Cardiac septum (tissue), 1 donor: ENCODE data around the gene ENTREP1. TPM values are rescaled to one million over a fixed set of nuclear protein-coding genes. Genes with fewer than 3 reads are reported as not detected.
"Not testable (repeated sequence)": the region's sequence is repeated elsewhere in the genome, so short reads cannot be mapped to it uniquely, and the experiment has no call there.

Experiments used
- DNase-seq: peaks from one replicate; pipeline ENCODE4 v3.0.0-alpha.2; 2020; ENCODE audit warnings: low spot score
- intact Hi-C: fragments of 100-400 bp; cut with DNase I; formaldehyde crosslinking; loops from one replicate; pipeline ENCODE4 v1.14.0; 2022
- long read RNA-seq: library from polyadenylated mRNA; unstranded; transcript quantifications from one replicate; pipeline ENCODE4 v2.0.0, GENCODE V29; 2021
- total RNA-seq: library from RNA; stranded (reverse); fragmentation: NEBNext Ultra II Directional; extraction: Animal tissue kit (Norgen Biotek cat#: 25700); gene quantifications from one replicate; pipeline ENCODE4 v1.2.1, GENCODE V29; 2021
- donor health status: DM: no; HTN: no; CAD: no.

ENTREP1 gene, protein sequence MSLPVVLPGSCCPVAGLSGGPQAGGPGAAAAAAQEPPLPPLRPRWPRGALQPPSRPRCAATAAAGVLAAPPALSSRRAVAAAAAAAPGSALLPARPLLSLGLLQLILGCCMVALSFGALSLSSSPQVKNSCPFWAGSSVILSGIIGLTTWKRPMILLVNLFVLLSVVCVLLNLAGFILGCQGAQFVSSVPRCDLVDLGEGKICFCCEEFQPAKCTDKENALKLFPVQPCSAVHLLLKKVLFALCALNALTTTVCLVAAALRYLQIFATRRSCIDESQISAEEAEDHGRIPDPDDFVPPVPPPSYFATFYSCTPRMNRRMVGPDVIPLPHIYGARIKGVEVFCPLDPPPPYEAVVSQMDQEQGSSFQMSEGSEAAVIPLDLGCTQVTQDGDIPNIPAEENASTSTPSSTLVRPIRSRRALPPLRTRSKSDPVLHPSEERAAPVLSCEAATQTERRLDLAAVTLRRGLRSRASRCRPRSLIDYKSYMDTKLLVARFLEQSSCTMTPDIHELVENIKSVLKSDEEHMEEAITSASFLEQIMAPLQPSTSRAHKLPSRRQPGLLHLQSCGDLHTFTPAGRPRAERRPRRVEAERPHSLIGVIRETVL
- 25.1 TPM for total RNA-seq
- long read RNA-seq, transcript FAM189A2-202 (11 exons, 2,648 nt) = major isoform, 16 of 50 reads
- long read RNA-seq, partial matches to known transcripts = 15 of 50 reads
- long read RNA-seq, other reads (novel, unspliced or antisense) = 19 of 50 reads

DNA sequence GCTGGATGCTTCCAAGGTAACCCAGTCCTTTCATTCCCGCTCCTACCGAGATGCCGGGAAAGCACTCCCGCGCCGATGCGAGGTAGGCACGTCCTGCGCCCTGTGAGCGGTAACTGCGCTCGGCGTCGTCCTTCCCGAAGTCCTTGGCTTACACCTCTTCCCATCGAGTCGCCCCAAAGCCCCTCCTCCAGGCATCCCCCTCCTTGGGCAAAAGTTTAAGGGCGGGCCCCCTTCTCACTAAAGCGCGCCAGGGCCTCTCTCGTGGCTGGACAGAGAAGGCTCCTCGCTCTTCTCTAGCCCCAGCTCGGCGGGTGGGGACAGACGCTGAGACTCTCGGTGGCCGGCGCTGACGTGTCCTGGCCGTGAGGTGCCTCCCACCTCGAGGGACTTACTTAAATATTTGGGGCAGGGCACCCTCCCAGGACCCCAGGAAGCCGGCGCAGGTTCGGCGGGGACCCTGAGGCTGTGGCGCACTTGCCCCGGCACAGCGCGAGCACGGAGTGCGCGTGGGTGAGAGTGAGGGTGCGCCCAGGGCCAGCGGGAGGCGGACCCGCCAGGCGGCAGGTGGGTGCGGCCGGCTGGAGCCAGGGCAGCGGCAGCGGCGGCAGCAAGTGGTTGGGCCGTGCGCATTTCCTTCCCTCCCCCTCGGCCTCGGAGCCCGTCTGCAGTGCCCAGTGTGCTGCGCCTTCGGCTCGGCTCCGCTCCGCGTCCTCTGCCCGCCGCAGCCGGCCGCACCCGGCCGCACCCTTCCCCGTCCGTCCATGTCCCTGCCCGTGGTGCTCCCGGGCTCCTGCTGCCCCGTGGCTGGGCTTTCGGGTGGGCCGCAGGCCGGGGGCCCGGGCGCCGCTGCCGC is at the start of gene ENTREP1:
ENTREP1 (plus strand) TSS at position 667 of the 853 bp plus-strand sequence; CDS start at position 762, 95 bp downstream.
- intact Hi-C loops = loop anchor here (1.0 to 2.0 kb wide), 2 partner anchors 54 to 68 kb away; no protein-coding TSS in a partner anchor

DNA sequence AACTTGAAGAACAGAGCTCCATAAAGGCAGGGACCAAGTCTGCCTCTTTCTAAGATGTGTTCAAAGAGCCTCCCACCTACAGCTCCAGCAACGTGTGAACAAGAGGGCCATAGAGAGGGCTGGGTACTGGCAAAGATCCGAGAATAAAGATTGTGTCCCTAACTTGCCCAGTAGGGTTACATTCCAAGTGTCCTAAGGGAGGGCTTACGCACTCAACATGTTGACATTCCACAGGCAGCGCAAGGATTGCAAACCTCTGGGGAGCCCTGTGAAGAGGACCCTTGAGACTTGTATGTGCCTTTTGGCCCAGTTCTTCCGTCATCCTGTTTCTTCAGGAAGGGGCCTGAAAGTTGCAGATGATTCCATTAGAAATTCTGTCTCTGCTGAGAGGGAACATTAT is 48.2 kb upstream of the ENTREP1 start:
- intact Hi-C loops = no loop called here
- no peak for DNase-seq

More for the DNA sequence above, at the start of gene ENTREP1:
- peak; percentile 84 for DNase-seq

DNA sequence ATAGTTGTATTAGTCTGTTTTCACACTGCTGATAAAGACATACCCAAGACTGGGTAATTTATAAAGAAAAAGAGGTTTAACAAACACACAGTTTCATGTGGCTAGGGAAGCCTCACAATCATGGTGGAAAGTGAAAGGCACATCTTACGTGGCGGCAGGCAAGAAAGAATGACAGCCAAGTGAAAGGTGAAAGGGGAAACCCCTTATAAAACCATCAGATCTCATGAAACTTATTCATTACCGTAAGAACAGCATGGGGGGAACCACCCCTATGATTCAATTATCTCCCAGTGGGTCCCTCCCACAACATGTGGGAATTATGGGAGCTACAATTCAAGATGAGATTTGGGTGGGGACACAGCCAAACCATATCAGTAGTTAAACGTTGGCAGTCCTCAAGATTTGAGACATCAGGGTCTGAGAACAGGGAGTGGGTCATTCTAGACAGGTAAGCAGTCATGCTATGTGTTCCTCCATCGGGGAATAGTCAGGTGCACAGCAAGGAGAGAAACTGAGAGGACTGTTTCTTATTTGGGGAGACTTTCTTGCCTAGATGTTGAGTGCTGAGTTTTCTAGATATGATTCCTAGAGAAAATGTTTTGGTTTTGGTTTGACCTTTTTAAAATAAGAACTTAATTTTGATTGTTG is 45.8 kb upstream of the ENTREP1 start:
- no peak for DNase-seq
- intact Hi-C loops = no loop called here

DNA sequence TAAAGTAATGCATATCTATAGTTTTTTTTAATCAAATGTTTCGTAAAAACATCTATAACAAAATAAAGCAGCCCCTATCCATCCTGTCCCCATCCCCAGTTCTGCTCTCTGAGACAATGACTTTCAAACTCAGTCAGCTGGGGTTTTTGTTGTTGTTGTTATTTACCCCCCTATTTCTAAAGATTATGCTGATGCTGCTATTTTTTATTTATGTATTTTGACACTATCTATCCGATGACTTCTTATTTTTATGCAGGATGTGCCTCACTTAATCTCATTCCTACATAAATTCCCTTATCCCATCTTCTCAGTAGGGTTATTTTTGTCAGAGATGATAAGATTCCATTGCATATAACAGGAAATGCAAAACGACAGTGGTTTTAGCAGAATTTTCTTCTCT is 45.3 kb upstream of the ENTREP1 start:
- intact Hi-C loops = no loop called here
- DNase-seq = no peak

DNA sequence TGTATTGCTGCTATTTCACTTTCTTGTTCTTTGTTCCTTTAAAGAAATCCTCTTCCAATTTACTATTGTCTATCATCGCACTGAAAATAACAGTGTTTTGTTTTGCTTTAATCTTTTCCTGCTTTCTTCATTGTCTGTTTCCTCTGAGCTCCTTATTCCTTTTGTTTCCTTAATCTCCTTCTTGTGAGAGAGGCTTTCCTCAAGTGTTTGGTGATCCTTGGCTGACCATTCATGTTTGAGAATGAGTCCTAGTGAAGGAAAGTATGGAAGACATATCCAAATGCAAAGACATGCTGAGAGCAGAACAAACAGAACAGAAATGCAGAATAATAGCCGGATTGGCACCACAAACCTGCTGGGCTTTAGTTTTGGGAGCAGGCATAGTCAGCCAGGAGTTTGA is 42.0 kb upstream of the ENTREP1 start:
- DNase-seq = no peak
- intact Hi-C loops = no loop called here

DNA sequence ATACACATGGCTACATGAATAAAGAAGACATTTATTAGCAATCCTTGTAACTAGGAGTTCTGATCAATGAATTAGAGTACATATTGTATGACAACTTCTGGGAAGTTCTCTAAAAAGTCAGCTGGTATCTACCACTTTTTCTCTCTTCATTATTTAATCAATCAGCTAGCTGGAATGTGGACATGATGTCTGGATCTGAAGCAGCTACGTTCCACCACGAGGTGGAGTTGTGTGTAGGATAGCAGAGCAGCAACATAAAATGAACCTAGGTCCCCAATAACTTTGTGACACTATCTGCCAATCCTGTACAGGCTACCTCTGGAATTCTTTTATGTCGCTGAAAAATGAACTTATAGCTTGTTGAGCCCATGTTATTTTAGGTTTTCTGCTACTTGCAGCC is 32.9 kb upstream of the ENTREP1 start:
- DNase-seq = no peak
- intact Hi-C loops = no loop called here

DNA sequence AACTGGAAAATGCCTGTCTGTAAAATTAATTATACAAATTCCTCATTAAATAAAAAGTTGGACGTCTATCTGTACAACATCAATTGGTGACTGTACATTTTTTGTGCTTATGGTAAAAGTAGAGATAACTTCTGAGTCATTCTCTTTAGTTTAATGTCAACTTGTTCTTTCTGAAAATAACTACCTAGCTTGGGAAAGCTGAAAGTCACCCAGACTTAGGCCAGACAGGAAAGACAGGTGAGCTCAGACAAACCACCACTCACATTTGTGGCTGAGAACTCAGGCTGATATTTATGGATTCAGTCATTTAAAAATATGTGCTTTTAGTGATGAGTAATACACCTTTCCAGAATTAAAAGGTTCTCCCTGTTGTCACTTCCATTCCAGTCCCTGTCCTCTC is 31.9 kb upstream of the ENTREP1 start:
- DNase-seq = no peak
- intact Hi-C loops = no loop called here

DNA sequence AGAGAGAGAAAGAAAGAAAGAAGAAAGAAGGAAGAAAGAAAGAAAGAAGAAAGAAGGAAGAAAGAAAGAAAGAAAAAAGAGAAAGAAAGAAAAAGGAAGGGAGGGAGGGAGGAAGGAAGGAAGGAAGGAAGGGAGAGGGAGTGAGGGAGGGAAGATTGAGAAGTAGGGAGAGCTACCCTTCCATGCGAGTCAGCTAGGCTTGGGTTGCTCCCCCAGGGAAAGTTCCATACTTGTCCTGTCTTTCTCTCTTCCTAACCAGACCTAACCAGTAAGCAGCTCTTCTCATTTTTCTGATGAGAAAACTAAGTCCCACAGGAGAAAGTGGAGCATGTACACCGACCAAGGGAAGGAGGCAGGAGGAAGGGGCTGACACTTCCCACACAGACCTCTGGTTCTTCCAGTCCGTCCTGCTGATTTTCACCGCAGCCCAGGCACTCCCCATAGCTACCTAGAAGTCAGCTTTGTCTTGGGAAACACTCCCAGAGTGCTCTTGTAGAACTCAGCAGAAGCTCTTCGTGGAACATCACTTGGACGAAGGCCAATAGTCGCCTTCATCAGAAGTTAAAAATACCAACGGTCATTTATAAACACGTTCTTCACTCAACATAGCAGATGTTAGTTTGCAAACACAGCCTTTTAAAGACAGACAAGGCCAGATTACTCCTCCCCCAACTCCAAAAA is 29.0 kb upstream of the ENTREP1 start:
- DNase-seq = no peak
- intact Hi-C loops = no loop called here

DNA sequence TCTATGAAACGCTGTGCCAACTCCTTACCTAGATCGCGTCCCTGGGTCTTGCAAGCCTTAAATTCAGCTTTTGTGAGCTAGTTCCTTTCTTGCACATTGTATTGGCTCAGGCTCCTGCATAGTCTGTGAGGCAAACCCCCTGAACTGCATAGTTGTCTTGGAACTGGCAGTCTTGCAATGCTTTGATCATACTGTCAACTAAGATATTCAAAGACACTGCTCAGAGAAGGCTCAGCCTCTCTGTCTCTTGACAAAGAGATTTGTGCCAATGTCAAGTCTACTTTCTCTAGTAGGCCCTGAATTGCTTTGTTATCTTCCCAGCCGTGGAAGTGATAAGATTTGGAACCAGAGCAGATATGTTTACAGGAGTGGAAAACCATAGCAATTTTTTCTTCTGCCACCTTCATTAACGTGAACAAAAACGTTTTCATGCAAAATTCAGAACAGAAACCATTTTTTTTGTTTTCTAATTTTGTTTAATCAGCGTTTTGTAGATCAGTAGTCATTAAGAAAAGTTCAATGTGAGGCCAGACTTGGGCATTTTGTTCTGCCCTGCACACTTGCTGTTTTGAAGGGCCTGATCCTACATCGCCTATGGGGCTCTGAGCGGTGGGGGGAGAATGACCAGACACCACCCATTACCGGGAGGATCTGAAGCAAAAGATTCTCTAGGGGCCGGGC is 27.6 kb upstream of the ENTREP1 start:
- intact Hi-C loops = no loop called here
- DNase-seq = no peak

DNA sequence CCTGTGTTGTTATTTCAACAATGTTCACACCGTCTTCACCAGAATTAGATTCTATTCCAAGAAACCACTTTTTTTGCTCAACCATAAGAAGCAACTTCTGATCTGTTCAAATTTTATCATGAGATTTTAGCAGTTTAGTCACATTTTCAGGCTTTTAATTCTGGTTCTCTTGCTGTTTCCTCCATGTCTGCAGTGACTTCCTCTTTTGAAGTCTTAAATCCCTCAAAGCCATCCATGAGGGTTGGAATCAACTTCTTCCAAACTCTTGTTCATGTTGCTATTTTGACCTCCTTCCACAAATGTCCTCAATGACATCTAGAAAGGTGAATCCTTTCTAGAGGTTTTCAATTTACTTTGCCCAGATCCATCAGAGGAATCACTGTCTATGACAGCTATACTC is 25.7 kb upstream of the ENTREP1 start:
- intact Hi-C loops = no loop called here
- DNase-seq = no peak

DNA sequence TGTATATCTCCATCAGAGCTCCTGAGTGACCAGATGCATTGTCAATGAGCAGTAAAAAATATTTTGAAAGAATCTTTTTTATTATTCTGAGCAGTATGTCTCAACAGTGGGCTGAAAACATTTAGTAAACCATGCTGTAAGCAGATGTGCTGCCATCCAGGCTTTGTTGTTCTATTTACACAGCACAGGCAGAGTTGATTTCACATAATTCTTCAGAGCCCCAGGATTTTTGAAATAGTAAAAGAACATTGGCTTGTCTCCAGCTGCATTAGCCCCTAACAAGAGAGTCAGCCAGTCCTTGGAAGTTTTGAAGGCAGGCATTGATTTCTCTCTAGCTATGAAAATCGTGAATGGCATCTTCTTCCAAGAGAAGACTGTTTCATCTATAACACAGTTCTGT is 25.2 kb upstream of the ENTREP1 start:
- DNase-seq = no peak
- intact Hi-C loops = no loop called here

DNA sequence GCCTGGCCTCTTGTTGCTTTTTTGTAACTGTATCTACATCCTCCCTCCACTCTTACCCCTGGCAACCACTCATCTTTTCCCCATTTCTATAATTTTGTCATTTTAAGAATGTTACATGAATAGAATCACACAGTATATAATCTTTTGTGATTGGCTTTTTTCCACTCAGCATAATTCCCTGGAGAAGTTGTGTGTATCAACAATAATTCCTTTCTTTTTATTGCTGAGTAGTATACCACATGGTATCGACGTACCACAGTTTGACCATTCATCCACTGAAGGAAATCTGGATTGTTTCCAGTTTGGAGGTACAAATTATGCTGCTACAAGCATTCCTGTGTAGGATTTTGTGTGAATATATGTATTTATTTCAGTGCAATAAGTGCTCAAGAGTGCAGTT is 21.7 kb upstream of the ENTREP1 start:
- intact Hi-C loops = no loop called here
- no peak for DNase-seq

DNA sequence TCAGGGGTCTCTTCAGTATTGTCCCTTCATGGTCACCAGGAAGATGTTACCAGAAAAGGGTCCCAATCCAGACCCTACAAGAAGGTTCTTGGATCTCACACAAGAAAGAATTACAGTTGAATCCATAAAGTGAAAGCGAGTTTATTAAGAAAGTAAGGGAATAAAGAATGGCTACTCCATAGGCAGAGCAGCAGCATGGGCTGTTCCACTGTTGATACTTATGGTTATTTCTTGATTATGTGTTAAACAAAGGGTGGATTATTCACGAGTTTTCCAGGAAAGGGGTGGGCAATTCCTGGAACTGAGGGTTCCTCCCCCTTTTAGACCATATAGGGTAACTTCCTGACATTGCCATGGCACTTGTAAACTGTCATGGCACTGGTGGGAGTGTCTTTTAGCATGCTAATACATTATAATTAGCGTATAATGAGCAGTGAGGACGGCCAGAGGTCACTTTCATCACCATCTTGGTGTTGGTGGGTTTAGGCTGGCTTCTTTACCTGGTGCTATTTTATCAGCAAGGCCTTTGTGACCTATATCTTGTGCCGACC is 18.0 kb upstream of the ENTREP1 start:
- intact Hi-C loops = loop anchor here (5.0 kb wide), 1 partner anchor 90 kb away; no protein-coding TSS in a partner anchor
- DNase-seq = not testable (repeated sequence)

DNA sequence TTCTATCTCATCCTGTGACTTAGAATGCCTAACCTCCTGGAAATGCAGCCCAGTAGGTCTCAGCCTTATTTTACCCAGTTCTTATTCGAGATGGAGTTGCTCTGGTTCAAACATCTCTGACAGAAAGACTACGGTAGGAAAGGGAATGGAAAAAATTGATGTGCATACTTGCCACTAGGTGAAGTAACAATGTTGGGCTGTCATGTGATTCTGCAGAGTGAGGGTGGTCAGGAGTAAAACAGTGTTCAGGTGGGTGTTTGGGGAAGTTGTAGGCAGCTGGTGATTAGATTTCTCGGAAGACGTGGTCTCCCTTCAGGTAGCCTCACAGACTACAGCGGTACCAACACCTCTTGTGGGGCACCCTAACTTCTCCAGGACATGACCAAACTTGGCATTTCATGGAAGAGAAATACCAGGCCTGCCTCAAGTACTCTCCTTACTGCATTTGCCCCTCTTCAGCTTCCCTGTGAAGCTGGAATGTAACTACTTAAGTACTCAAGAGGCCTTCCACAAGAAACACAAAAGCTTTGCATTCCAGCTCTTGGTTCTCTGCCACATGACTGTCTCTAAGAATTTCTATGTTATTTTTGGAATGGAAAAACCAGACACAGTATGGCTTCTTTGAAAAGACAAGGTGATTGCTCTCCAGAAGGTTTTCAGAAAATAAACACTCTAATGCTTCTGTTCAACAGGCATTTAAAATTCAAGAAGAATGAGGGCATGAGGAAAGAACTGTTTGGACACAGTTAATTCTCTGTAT is 17.4 kb upstream of the ENTREP1 start:
- intact Hi-C loops = loop anchor here (5.0 kb wide), 1 partner anchor 90 kb away; no protein-coding TSS in a partner anchor
- no peak for DNase-seq

DNA sequence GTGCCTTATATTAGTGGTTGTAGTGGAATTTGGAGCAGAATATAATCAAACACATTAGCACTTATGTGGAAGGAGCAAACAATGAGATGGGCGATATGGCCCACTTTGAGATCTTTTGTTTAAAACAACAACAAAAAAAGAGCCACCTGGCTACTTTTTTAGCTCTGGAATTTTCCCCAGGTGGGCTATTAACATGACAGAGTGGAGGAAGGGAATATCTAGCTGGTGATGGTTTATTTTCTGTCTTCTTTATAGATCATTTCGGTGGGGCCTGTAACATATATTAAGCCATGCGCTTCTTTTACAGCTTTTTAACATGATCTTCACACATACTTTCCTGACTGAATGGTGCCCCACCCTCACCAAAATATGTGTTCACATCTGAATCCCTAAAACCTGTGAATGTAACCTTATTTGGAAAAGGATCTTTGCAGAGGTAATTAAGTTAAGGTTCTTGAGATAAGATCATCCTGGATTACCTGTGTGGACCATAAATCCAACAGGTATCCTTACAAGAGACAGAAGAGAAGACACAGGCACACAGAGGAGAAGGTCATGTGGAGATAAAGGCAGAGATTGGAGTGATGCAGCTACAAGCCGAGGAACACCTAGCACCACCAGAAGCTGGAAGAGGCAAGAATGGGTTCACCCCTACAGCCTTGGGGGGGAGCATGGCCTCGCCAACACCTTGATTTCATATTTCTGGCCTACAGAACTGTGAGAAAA is 16.6 kb upstream of the ENTREP1 start:
- DNase-seq = no peak
- intact Hi-C loops = loop anchor here (5.0 kb wide), 1 partner anchor 91 kb away; no protein-coding TSS in a partner anchor

DNA sequence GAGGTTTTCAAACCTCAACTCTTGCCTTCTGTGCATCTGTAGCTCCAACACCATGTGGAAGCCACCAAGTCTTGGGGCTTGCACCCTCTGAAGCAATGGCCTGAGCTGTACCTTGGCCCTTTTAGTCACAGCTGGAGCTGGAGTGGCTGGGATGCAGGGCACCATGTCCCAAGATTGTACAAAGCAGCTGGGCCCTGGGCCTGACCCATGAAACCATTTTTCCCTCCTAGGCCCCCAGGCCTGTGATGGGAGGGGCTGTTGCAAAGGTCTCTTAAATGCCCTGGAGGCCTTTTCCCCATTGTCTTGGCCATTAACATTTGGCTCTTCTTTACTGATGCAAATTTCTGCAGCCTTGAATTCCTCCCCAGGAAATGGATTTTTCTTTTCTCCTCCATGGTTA is 11.8 kb upstream of the ENTREP1 start:
- DNase-seq = no peak
- intact Hi-C loops = no loop called here

DNA sequence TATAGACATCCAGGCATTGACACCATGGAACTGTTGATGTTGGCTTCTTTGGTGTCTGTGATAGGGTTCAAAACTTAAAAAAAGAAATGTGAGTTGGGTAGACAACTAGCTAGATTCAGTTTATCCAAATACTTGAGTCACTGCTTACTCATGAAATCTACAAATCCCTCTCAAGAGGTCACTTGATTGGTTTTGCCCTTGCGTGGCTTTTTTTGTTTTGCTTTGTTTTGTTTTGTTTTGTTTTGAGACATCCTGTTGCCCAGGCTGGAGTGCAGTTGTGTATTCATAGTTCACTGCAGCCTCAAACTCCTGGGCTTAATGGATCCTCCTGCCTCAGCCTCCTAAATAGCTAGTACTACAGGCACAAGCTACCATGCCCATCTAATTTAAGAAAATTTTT is 10.5 kb upstream of the ENTREP1 start:
- intact Hi-C loops = no loop called here

More for the DNA sequence above, 10.5 kb upstream of the ENTREP1 start:
- DNase-seq = no peak
